Stomach (tissue), 4 donors: ENCODE measurements around the gene TLK1.

Source experiments
- EP300 ChIP-seq: sonication (generic); formaldehyde crosslinking; IDR thresholded peaks from one replicate; pipeline ENCODE4 v1.6.1; 2017; ENCODE audit warnings: antibody characterized with exemption
- POLR2A ChIP-seq, 4 donors: fragments of 450-650 bp; IDR thresholded peaks; one replicate each; pipeline ENCODE4 v1.6.1; 2016; ENCODE audit warnings: antibody characterized with exemption in 4 of 4, control low read depth in 2 of 4, mild to moderate bottlenecking in 1 of 4, moderate library complexity in 1 of 4
- TF ChIP-seq, protein P1 (sequence below), 7 experiments: fragments of 450-650 bp in 4 of 7; fragments of 200-600 bp in 3 of 7; sonication (generic) in 3 of 7; IDR thresholded peaks; one replicate each; pipeline ENCODE4 v1.5.1; 2016 to 2019; ENCODE audit warnings: antibody characterized with exemption in 7 of 7, control low read depth in 2 of 7, mild to moderate bottlenecking in 1 of 7

DNA sequence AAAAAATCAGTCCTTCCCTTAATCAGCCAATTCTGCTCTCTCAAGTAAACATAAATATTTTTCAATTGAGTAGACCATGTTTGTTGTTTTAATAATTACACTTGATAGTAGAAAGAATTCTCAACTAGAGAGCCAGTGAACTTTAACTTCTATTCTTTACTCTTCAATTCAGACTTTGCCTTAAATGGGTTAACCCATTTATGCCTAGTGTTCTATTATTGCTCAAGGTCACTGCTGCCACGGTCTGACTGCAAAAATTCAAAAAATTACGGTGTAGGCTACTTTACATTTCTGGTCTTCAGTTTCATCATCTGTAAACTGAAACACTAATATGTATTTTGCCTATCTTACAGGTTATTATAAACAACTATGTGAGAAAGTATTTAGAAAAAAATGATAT lies 103.1 kb downstream of the TLK1 start:
- TF ChIP-seq, protein P1, sequence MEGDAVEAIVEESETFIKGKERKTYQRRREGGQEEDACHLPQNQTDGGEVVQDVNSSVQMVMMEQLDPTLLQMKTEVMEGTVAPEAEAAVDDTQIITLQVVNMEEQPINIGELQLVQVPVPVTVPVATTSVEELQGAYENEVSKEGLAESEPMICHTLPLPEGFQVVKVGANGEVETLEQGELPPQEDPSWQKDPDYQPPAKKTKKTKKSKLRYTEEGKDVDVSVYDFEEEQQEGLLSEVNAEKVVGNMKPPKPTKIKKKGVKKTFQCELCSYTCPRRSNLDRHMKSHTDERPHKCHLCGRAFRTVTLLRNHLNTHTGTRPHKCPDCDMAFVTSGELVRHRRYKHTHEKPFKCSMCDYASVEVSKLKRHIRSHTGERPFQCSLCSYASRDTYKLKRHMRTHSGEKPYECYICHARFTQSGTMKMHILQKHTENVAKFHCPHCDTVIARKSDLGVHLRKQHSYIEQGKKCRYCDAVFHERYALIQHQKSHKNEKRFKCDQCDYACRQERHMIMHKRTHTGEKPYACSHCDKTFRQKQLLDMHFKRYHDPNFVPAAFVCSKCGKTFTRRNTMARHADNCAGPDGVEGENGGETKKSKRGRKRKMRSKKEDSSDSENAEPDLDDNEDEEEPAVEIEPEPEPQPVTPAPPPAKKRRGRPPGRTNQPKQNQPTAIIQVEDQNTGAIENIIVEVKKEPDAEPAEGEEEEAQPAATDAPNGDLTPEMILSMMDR (IDR thresholded peaks at IDR 0.05): no peak
- TF ChIP-seq EP300 (no peak), POLR2A (IDR thresholded peaks at IDR 0.05) (no peak)
